Liver (tissue), 9 donors: ENCODE measurements around the gene MED19. TPM values are rescaled to one million over a fixed set of nuclear protein-coding genes. Genes with fewer than 3 reads are reported as not detected.
A peak's percentile ranks its signal among the peaks of the same experiment; 100 is the strongest.

Source experiments
- DNase-seq: peaks from one replicate; pipeline ENCODE4 v3.0.0-alpha.2; 2017; ENCODE audit warnings: low spot score
- H3K27ac ChIP-seq, 2 donors: one replicate each; pipeline ENCODE4 v1.7.0; 2013; ENCODE audit warnings: inconsistent platforms in 2 of 2, low read length in 2 of 2, control low read depth in 1 of 2, low read depth in 1 of 2, mild to moderate bottlenecking in 1 of 2
- H3K27me3 ChIP-seq, 4 donors: one replicate each; pipeline versions ENCODE4 v1.6.1 to v1.7.0; 2013; ENCODE audit warnings: low read length in 3 of 4, inconsistent platforms in 1 of 4, mild to moderate bottlenecking in 1 of 4, moderate library complexity in 1 of 4; ENCODE audit not compliant: control insufficient read depth in 4 of 4, insufficient read depth in 4 of 4
- H3K36me3 ChIP-seq, 4 donors: one replicate each; pipeline versions ENCODE4 v1.6.1 to v1.7.0; 2013; ENCODE audit warnings: low read length in 3 of 4, mild to moderate bottlenecking in 3 of 4, low read depth in 1 of 4, moderate library complexity in 1 of 4; ENCODE audit not compliant: control insufficient read depth in 4 of 4, insufficient read depth in 3 of 4
- H3K4me1 ChIP-seq, 4 donors: one replicate each; pipeline versions ENCODE4 v1.6.1 to v1.7.0; 2013; ENCODE audit warnings: low read length in 3 of 4, mild to moderate bottlenecking in 3 of 4, moderate library complexity in 1 of 4; ENCODE audit not compliant: control insufficient read depth in 4 of 4, insufficient read depth in 4 of 4
- H3K4me3 ChIP-seq, 3 donors: one replicate each; pipeline versions ENCODE4 v1.6.1 to v1.7.0; 2013; ENCODE audit warnings: low read length in 3 of 3, control low read depth in 1 of 3, low read depth in 1 of 3, mild to moderate bottlenecking in 1 of 3
- H3K9ac ChIP-seq, 2 donors: one replicate each; pipeline ENCODE4 v1.7.0; 2013; ENCODE audit warnings: low read length in 2 of 2, mild to moderate bottlenecking in 2 of 2, moderate library complexity in 2 of 2, control low read depth in 1 of 2, low read depth in 1 of 2
- H3K9me3 ChIP-seq, 4 donors: one replicate each; pipeline versions ENCODE4 v1.6.1 to v1.7.0; 2013; ENCODE audit warnings: low read length in 3 of 4; ENCODE audit not compliant: control insufficient read depth in 4 of 4
- EGR1 ChIP-seq, 2 donors: IDR thresholded peaks; 2 replicates each; pipeline ENCODE4 v1.6.1; 2016 to 2018; ENCODE audit warnings: antibody characterized with exemption in 2 of 2, low read depth in 2 of 2
- FOXA1 ChIP-seq: IDR thresholded peaks from 2 replicates; pipeline ENCODE4 v1.6.1; 2016; ENCODE audit warnings: antibody characterized with exemption
- FOXA2 ChIP-seq: IDR thresholded peaks from 2 replicates; pipeline ENCODE4 v1.6.1; 2016; ENCODE audit warnings: antibody characterized with exemption
- HNF4G ChIP-seq: IDR thresholded peaks from 2 replicates; pipeline ENCODE4 v1.6.1; 2016; ENCODE audit warnings: antibody characterized with exemption
- JUND ChIP-seq, 2 donors: IDR thresholded peaks; 2 replicates each; pipeline ENCODE4 v1.6.1; 2016; ENCODE audit warnings: antibody characterized with exemption in 2 of 2
- NR2F2 ChIP-seq: IDR thresholded peaks from 2 replicates; pipeline ENCODE4 v1.6.1; 2016; ENCODE audit warnings: antibody characterized with exemption
- RAD21 ChIP-seq, 2 donors: IDR thresholded peaks; 2 replicates each; pipeline ENCODE4 v1.6.1; 2016; ENCODE audit warnings: antibody characterized with exemption in 2 of 2, mild to moderate bottlenecking in 2 of 2
- TAF1 ChIP-seq: conservative IDR thresholded peaks from 2 replicates; pipeline ENCODE4 v1.6.1; 2016; ENCODE audit warnings: antibody characterized with exemption, mild to moderate bottlenecking
- WGBS: extraction: QIAGEN DNeasy Blood & Tissue Kit; methylation state at CpG from one replicate; pipeline ENCODE4 v1.1.7; 2013; 5-methylcytosine and 5-hydroxymethylcytosine counted together
- polyA plus RNA-seq, 2 donors: library from polyadenylated mRNA; stranded (reverse) in 1 of 2; unstranded in 1 of 2; fragments of 200-250 nt in 1 of 2; fragments of >200 nt in 1 of 2; fragmentation: Nextera tagmentation in 1 of 2; extraction: Ambion mirVana in 1 of 2; gene quantifications; one replicate each; pipeline versions ENCODE4 v1.2.1 to v1.2.3, GENCODE V29; 2013 to 2015
- total RNA-seq, 2 donors: library from RNA; depleted of rRNA; stranded (reverse); fragments of >200 nt; gene quantifications; one replicate each; pipeline ENCODE4 v1.2.3, GENCODE V29; 2014
- TF ChIP-seq, protein P1 (sequence below): IDR thresholded peaks from 2 replicates; pipeline ENCODE4 v1.6.1; 2016; ENCODE audit warnings: antibody characterized with exemption, mild to moderate bottlenecking
- TF ChIP-seq, protein P2 (sequence below): fragments of 150-350 bp; IDR thresholded peaks from 2 replicates; pipeline ENCODE4 v1.5.1; 2017; ENCODE audit warnings: improper control_type of control experiment, low read depth, low read length; ENCODE audit not compliant: missing input control
- TF ChIP-seq, protein P3 (sequence below): IDR thresholded peaks from 2 replicates; pipeline ENCODE4 v1.6.1; 2016; ENCODE audit warnings: antibody characterized with exemption
- donor health status: healthy.
- donor health status: healthy.
- donor health status: healthy.
- donor health status: healthy.
- donor health status: healthy.

Gene MED19
- total and polyA plus RNA-seq, 4 donors: 4.4 to 11.3 (median 6.5) TPM

DNA sequence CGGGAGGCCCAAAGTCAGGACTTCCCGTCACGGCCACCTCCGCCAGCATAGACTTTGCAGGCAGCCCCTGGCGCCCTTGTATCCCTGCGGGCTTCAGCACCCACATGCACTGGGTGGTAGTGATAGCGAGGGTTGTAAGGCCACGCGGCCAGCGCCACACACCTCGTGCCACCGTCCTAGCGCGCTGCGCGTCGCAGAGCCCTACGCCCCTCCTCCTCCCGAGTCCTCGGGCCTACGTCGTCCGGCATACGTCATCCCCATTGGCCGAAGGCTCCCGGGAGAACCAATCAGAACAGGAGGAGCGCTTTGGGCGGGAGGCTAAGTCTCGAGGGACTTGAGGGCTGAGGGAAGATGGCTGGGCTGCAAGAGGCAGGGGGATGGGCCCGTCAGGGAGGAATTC lies 40.9 kb upstream of the MED19 start (continued):
- TF ChIP-seq, protein P1, sequence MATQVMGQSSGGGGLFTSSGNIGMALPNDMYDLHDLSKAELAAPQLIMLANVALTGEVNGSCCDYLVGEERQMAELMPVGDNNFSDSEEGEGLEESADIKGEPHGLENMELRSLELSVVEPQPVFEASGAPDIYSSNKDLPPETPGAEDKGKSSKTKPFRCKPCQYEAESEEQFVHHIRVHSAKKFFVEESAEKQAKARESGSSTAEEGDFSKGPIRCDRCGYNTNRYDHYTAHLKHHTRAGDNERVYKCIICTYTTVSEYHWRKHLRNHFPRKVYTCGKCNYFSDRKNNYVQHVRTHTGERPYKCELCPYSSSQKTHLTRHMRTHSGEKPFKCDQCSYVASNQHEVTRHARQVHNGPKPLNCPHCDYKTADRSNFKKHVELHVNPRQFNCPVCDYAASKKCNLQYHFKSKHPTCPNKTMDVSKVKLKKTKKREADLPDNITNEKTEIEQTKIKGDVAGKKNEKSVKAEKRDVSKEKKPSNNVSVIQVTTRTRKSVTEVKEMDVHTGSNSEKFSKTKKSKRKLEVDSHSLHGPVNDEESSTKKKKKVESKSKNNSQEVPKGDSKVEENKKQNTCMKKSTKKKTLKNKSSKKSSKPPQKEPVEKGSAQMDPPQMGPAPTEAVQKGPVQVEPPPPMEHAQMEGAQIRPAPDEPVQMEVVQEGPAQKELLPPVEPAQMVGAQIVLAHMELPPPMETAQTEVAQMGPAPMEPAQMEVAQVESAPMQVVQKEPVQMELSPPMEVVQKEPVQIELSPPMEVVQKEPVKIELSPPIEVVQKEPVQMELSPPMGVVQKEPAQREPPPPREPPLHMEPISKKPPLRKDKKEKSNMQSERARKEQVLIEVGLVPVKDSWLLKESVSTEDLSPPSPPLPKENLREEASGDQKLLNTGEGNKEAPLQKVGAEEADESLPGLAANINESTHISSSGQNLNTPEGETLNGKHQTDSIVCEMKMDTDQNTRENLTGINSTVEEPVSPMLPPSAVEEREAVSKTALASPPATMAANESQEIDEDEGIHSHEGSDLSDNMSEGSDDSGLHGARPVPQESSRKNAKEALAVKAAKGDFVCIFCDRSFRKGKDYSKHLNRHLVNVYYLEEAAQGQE: no peak

DNA sequence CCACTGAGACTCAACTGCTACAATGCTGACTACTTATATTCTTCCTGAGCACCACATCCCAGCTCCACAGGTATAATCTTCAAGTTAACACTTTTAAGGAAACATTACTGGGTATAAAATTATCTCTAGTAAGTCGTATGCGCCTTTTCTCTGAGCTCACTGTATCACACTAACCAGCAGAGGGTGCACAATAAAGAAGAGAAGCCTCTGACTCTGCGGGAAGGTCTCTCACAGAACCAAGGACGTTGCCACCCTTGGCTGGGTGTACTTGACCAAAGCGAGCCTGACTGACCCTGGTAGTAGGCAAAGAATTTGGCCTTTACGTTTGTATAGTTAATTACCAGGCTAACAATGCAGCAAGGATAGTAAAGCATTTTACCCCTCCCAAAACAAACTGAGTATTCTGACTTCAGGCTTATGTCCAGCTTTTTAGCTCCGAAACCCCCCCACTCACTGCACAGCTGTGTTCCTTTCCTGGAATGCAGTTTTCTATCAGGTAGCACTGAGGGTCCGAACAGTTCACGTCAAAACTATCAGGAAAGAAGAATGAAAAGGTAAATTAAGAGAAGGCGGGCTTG lies 39.8 kb upstream of the MED19 start, which contains the start of gene BTBD18:
BTBD18 (minus strand) TSS at position 144 of the 578 bp plus-strand sequence. CDS start 631 bp downstream, outside the sequence.
- Histone ChIP-seq H3K4me1 (peaks cover 0 to 3% (median 0%) of the 10 kb centered on the region in 4 donors), H3K9ac (no peak within 1 kb of the TSS), H3K4me3 (no peak within 1 kb of the TSS), H3K27ac (no peak within 1 kb of the TSS), H3K27me3 (no peaks in the 10 kb centered on the region), H3K36me3 (no peaks in the 10 kb centered on the region), H3K9me3 (no peaks in the 10 kb centered on the region)
- TF ChIP-seq, protein P2, sequence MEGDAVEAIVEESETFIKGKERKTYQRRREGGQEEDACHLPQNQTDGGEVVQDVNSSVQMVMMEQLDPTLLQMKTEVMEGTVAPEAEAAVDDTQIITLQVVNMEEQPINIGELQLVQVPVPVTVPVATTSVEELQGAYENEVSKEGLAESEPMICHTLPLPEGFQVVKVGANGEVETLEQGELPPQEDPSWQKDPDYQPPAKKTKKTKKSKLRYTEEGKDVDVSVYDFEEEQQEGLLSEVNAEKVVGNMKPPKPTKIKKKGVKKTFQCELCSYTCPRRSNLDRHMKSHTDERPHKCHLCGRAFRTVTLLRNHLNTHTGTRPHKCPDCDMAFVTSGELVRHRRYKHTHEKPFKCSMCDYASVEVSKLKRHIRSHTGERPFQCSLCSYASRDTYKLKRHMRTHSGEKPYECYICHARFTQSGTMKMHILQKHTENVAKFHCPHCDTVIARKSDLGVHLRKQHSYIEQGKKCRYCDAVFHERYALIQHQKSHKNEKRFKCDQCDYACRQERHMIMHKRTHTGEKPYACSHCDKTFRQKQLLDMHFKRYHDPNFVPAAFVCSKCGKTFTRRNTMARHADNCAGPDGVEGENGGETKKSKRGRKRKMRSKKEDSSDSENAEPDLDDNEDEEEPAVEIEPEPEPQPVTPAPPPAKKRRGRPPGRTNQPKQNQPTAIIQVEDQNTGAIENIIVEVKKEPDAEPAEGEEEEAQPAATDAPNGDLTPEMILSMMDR: peak; percentile 59
- TF ChIP-seq RAD21 (IDR thresholded peaks at IDR 0.05): peak; percentile 79 to 87
- no peak for TF ChIP-seq JUND (IDR thresholded peaks at IDR 0.05)
- no peak for DNase-seq
- 50% methylated on average over 10 of the region's 10 CpGs for WGBS

DNA sequence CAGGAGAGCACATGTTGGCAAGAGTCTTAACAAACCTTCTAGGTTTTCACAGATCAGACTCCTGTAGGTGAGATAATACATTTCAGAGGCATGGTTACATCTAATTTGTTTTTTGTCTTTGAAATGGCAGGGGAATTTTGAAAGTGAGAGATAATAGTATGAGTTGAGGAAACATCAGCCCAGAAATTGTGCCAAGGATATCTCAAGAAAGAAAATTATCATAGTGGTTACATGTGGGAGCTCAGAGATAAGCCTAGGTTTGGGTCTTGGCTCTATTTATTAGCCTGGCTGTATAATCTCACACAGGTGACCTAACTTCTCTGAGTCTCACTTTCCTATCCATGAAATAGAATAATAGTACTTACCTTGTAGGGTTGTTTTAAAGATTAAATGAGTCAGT lies 39.2 kb upstream of the MED19 start:
- no peaks in the 10 kb centered on the region for H3K36me3 ChIP-seq
- no peaks in the 10 kb centered on the region for H3K27me3 ChIP-seq
- no peak for DNase-seq
- TF ChIP-seq HNF4G (no peak), FOXA1 (no peak), TAF1 (no peak), FOXA2 (no peak), NR2F2 (no peak), EGR1 (IDR thresholded peaks at IDR 0.05; ENCODE audit: low read depth in 2 of 2) (no peak)
- TF ChIP-seq, protein P2: no peak
- TF ChIP-seq, protein P3, sequence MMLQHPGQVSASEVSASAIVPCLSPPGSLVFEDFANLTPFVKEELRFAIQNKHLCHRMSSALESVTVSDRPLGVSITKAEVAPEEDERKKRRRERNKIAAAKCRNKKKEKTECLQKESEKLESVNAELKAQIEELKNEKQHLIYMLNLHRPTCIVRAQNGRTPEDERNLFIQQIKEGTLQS: no peak
- TF ChIP-seq, protein P1: no peak
- H3K4me1 ChIP-seq: peaks cover 0 to 3% (median 0%) of the 10 kb centered on the region in 4 donors
- no peaks in the 10 kb centered on the region for H3K9me3 ChIP-seq
- no peak overlapping the region for H3K27ac ChIP-seq
- H3K9ac ChIP-seq: no peak overlapping the region
- no peak overlapping the region for H3K4me3 ChIP-seq
